Trophoblast cell (in vitro differentiated cells and primary cell): ENCODE results near the gene LOC128125822.

ENCODE experiments used
- DNase-seq, 2 donors: peaks; one replicate each; pipeline ENCODE4 v3.0.0-alpha.2; 2016
- H2AFZ ChIP-seq: 2 replicates; pipeline ENCODE4 v1.6.1; 2013; ENCODE audit warnings: low read length, moderate library complexity, mild to moderate bottlenecking; ENCODE audit not compliant: insufficient read depth, poor library complexity
- H2AK5ac ChIP-seq: 2 replicates; pipeline ENCODE4 v1.6.1; 2013; ENCODE audit warnings: mild to moderate bottlenecking, low read length
- H2BK120ac ChIP-seq: 2 replicates; pipeline ENCODE4 v1.6.1; 2013; ENCODE audit warnings: low read length, mild to moderate bottlenecking, moderate library complexity; ENCODE audit not compliant: insufficient read depth, poor library complexity
- H2BK12ac ChIP-seq: 2 replicates; pipeline ENCODE4 v1.6.1; 2013; ENCODE audit warnings: mild to moderate bottlenecking, low read length, moderate library complexity
- H2BK5ac ChIP-seq: 2 replicates; pipeline ENCODE4 v1.6.1; 2013; ENCODE audit warnings: low read length, low read depth, moderate library complexity, mild to moderate bottlenecking; ENCODE audit not compliant: poor library complexity
- H3K14ac ChIP-seq: 2 replicates; pipeline ENCODE4 v1.6.1; 2013; ENCODE audit warnings: mild to moderate bottlenecking, low read length
- H3K18ac ChIP-seq: 2 replicates; pipeline ENCODE4 v1.6.1; 2013; ENCODE audit warnings: mild to moderate bottlenecking, low read length
- H3K23ac ChIP-seq: 2 replicates; pipeline ENCODE4 v1.6.1; 2013; ENCODE audit warnings: low read length
- H3K27ac ChIP-seq: 2 replicates; pipeline ENCODE4 v1.5.1; 2013; ENCODE audit warnings: low read depth, mild to moderate bottlenecking, inconsistent platforms, low read length, moderate library complexity
- H3K27me3 ChIP-seq: 2 replicates; pipeline ENCODE4 v1.6.1; 2013; ENCODE audit warnings: inconsistent platforms, mild to moderate bottlenecking, low read length, moderate library complexity; ENCODE audit not compliant: insufficient read depth
- H3K36me3 ChIP-seq, 2 experiments: 1 replicate in 1 of 2; 2 replicates in 1 of 2; pipeline ENCODE4 v1.6.1; 2013; ENCODE audit warnings: low read length in 2 of 2, mild to moderate bottlenecking in 2 of 2, moderate library complexity in 1 of 2; ENCODE audit not compliant: insufficient read depth in 2 of 2, control insufficient read depth in 1 of 2
- H3K4ac ChIP-seq: 2 replicates; pipeline ENCODE4 v1.6.1; 2013; ENCODE audit warnings: low read depth, mild to moderate bottlenecking, low read length, moderate library complexity
- H3K4me1 ChIP-seq, 2 experiments: 1 replicate in 1 of 2; 2 replicates in 1 of 2; pipeline ENCODE4 v1.6.1; 2013; ENCODE audit warnings: low read length in 2 of 2, mild to moderate bottlenecking in 2 of 2, moderate library complexity in 1 of 2; ENCODE audit not compliant: insufficient read depth in 2 of 2, control insufficient read depth in 1 of 2
- H3K4me2 ChIP-seq: 2 replicates; pipeline ENCODE4 v1.6.1; 2013; ENCODE audit warnings: inconsistent platforms, mild to moderate bottlenecking, low read length, moderate library complexity
- H3K4me3 ChIP-seq: 2 replicates; pipeline ENCODE4 v1.5.1; 2013; ENCODE audit warnings: mild to moderate bottlenecking, low read depth, low read length, inconsistent platforms
- H3K79me1 ChIP-seq: one replicate; pipeline ENCODE4 v1.6.1; 2013; ENCODE audit warnings: low read length
- H3K79me2 ChIP-seq: 2 replicates; pipeline ENCODE4 v1.6.1; 2013; ENCODE audit warnings: low read length, mild to moderate bottlenecking; ENCODE audit not compliant: control insufficient read depth, insufficient read depth, poor library complexity
- H3K9ac ChIP-seq: 2 replicates; pipeline ENCODE4 v1.6.1; 2013; ENCODE audit warnings: mild to moderate bottlenecking, low read length
- H3K9me3 ChIP-seq: 2 replicates; pipeline ENCODE4 v1.6.1; 2013; ENCODE audit warnings: low read depth, mild to moderate bottlenecking, control low read depth, inconsistent platforms, low read length; ENCODE audit not compliant: insufficient read depth
- H4K12ac ChIP-seq: 2 replicates; pipeline ENCODE4 v1.6.1; 2013; ENCODE audit warnings: low read depth, mild to moderate bottlenecking, low read length, moderate library complexity
- H4K8ac ChIP-seq: 2 replicates; pipeline ENCODE4 v1.6.1; 2013; ENCODE audit warnings: low read depth, mild to moderate bottlenecking, low read length, moderate library complexity
- H4K91ac ChIP-seq: one replicate; pipeline ENCODE4 v1.6.1; 2013; ENCODE audit warnings: low read depth, mild to moderate bottlenecking, low read length, moderate library complexity
- WGBS: extraction: QIAGEN DNeasy Blood & Tissue Kit; methylation state at CpG from one replicate; pipeline ENCODE4 v1.1.7; 2013; ENCODE audit warnings: missing lambda C conversion rate; ENCODE audit not compliant: insufficient read length, insufficient coverage; ENCODE audit errors: extremely low coverage; 5-methylcytosine and 5-hydroxymethylcytosine counted together

Gene LOC128125822

DNA sequence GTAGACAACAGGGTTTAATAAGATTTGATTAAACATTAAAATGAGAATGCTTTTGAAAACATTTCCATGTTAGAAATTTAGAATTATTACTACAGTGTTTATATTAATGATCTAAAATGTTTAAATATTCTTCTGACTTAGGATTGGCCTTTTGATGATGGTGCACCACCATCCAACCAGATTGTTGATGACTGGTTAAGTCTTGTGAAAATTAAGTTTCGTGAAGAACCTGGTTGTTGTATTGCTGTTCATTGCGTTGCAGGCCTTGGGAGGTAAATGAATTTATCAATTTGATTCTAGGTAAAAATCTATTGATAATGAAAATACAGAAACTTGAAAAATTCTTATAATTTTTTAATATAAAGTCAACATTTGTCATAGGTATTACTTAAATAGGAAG, 6.5 kb downstream of the LOC128125822 start:
- no peak overlapping the region for H2BK120ac ChIP-seq

DNA sequence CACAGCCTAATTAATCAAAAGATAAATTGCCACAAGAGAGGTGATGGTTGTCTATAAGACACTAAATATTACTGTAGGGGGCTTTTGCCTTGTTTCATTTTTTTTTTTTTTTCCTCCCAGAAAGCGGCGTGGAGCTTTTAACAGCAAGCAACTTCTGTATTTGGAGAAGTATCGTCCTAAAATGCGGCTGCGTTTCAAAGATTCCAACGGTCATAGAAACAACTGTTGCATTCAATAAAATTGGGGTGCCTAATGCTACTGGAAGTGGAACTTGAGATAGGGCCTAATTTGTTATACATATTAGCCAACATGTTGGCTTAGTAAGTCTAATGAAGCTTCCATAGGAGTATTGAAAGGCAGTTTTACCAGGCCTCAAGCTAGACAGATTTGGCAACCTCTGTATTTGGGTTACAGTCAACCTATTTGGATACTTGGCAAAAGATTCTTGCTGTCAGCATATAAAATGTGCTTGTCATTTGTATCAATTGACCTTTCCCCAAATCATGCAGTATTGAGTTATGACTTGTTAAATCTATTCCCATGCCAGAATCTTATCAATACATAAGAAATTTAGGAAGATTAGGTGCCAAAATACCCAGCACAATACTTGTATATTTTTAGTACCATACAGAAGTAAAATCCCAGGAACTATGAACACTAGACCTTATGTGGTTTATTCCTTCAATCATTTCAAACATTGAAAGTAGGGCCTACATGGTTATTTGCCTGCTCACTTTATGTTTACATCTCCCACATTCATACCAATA, 7.8 kb downstream of the LOC128125822 start:
- Histone ChIP-seq H4K12ac (no peak overlapping the region), H2BK5ac (no peak overlapping the region), H3K4me3 (no peak overlapping the region), H3K4me1 (peaks cover 0 to 2% of the 10 kb centered on the region in 2 experiments), H3K18ac (no peak overlapping the region), H2AFZ (no peak overlapping the region), H3K4me2 (no peak overlapping the region), H3K9me3 (no peaks in the 10 kb centered on the region), H2AK5ac (no peak overlapping the region), H3K23ac (no peak overlapping the region), H3K27ac (no peak overlapping the region), H3K27me3 (no peaks in the 10 kb centered on the region), H4K91ac (no peak overlapping the region), H4K8ac (no peak overlapping the region), H2BK12ac (no peak overlapping the region), H3K79me2 (no peaks in the 10 kb centered on the region), H3K79me1 (no peaks in the 10 kb centered on the region), H2BK120ac (no peak overlapping the region), H3K36me3 (peaks cover 4 to 18% of the 10 kb centered on the region in 2 experiments), H3K14ac (no peak overlapping the region), H3K9ac (no peak overlapping the region), H3K4ac (no peak overlapping the region)
- no CpG with 5 or more reads among the region's 6 CpGs for WGBS
- no peak for DNase-seq

More for the DNA sequence above, 6.5 kb downstream of the LOC128125822 start:
- DNase-seq = no peak
- H3K4me1 ChIP-seq = peaks cover 0 to 2% of the 10 kb centered on the region in 2 experiments
- no peak overlapping the region for H3K9ac ChIP-seq
- H4K8ac ChIP-seq = no peak overlapping the region
- no peak overlapping the region for H2AK5ac ChIP-seq
- peaks cover 4 to 18% of the 10 kb centered on the region in 2 experiments for H3K36me3 ChIP-seq
- H2AFZ ChIP-seq = no peak overlapping the region
- H4K91ac ChIP-seq = no peak overlapping the region
- H3K4me3 ChIP-seq = no peak overlapping the region
- H3K4me2 ChIP-seq = no peak overlapping the region
- no peaks in the 10 kb centered on the region for H3K27me3 ChIP-seq
- no peak overlapping the region for H3K14ac ChIP-seq
- no peak overlapping the region for H2BK12ac ChIP-seq
- H3K79me1 ChIP-seq = peaks cover 3% of the 10 kb centered on the region
- no peak overlapping the region for H4K12ac ChIP-seq
- no peak overlapping the region for H2BK5ac ChIP-seq
- H3K18ac ChIP-seq = no peak overlapping the region
- no peak overlapping the region for H3K23ac ChIP-seq
- no CpG with 5 or more reads among the region's 2 CpGs for WGBS
- no peaks in the 10 kb centered on the region for H3K79me2 ChIP-seq
- H3K4ac ChIP-seq = no peak overlapping the region
- no peaks in the 10 kb centered on the region for H3K9me3 ChIP-seq
- H3K27ac ChIP-seq = no peak overlapping the region

DNA sequence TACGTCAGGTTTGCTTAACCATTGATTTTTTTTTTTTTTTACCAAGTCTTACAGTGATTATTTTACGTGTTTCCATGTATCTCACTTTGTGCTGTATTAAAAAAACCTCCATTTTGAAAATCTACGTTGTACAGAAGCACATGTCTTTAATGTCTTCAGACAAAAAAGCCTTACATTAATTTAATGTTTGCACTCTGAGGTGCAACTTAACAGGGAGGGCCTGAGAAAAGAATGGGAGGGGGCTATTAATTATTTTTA, 8.4 kb downstream of the LOC128125822 start:
- peaks cover 4 to 18% of the 10 kb centered on the region in 2 experiments for H3K36me3 ChIP-seq
- H3K14ac ChIP-seq = no peak overlapping the region
- H3K9ac ChIP-seq = no peak overlapping the region
- H3K27me3 ChIP-seq = no peaks in the 10 kb centered on the region
- H3K4me3 ChIP-seq = no peak overlapping the region
- no peak overlapping the region for H3K27ac ChIP-seq
- H2AK5ac ChIP-seq = no peak overlapping the region
- H4K91ac ChIP-seq = no peak overlapping the region
- H3K18ac ChIP-seq = no peak overlapping the region
- H2BK120ac ChIP-seq = no peak overlapping the region
- no peak overlapping the region for H3K23ac ChIP-seq
- no peak overlapping the region for H2BK5ac ChIP-seq
- no peak overlapping the region for H4K8ac ChIP-seq
- no peak overlapping the region for H4K12ac ChIP-seq
- no peak overlapping the region for H2AFZ ChIP-seq
- DNase-seq = no peak
- H3K79me1 ChIP-seq = no peaks in the 10 kb centered on the region
- H3K79me2 ChIP-seq = no peaks in the 10 kb centered on the region
- peaks cover 0 to 2% of the 10 kb centered on the region in 2 experiments for H3K4me1 ChIP-seq
- no CpG with 5 or more reads among the region's 3 CpGs for WGBS
- no peak overlapping the region for H2BK12ac ChIP-seq
- H3K4ac ChIP-seq = no peak overlapping the region
- H3K4me2 ChIP-seq = no peak overlapping the region
- H3K9me3 ChIP-seq = no peaks in the 10 kb centered on the region

DNA sequence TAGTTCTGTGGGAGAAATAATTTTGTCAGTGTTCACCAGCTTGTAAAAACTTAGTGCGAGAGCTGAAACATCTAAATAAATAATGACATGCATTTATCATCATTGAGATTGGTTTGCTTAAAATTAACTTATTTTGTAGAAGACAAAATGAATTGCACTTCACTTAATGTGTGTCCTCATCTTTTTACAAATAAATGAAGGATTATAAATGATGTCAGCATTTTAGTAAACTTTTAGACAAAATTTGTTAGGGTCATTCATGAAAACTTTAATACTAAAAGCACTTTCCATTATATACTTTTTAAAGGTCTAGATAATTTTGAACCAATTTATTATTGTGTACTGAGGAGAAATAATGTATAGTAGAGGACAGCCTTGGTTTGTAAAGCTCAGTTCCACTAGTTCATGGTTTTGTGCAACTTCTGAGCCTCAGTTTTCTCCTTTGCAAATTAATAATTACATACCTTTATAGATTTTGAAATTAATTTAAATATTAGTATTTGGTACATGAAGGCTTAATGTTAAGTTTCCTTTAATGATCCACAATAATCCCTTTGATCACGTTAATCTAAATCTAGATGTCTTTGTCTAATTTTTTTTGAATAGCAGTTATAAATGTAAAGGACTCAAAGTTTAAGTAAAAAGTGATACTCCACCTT, 9.2 kb downstream of the LOC128125822 start:
- Histone ChIP-seq H4K8ac (no peak overlapping the region), H3K27ac (no peak overlapping the region), H2BK120ac (no peak overlapping the region), H3K14ac (no peak overlapping the region), H2BK12ac (no peak overlapping the region), H3K79me2 (no peaks in the 10 kb centered on the region), H3K4ac (no peak overlapping the region), H3K23ac (no peak overlapping the region), H3K9me3 (no peaks in the 10 kb centered on the region), H3K27me3 (no peaks in the 10 kb centered on the region), H3K4me3 (no peak overlapping the region), H3K79me1 (no peaks in the 10 kb centered on the region), H4K12ac (no peak overlapping the region), H4K91ac (no peak overlapping the region), H3K9ac (no peak overlapping the region), H3K18ac (no peak overlapping the region), H3K4me1 (peaks cover 0 to under 1% of the 10 kb centered on the region in 2 experiments), H3K36me3 (peaks cover 4 to 15% of the 10 kb centered on the region in 2 experiments), H2AK5ac (no peak overlapping the region), H3K4me2 (no peak overlapping the region), H2AFZ (no peak overlapping the region), H2BK5ac (no peak overlapping the region)
- WGBS = no CpG with 5 or more reads among the region's 2 CpGs
- no peak for DNase-seq
